ENCODE data around the gene PTPRA. TPM values are rescaled to one million over a fixed set of nuclear protein-coding genes. Genes with fewer than 3 reads are reported as not detected.

PTPRA gene
- total RNA-seq, 1 experiment from 2014 or later, result 45.2 TPM

GRCh38 chr20:2873747-2874041 lies 413 bp downstream of the PTPRA start:
- TF ChIP-seq CTCF (conservative IDR thresholded peaks at IDR 0.05), result no peak
- no CpG with 5 or more reads among the region's 29 CpGs for WGBS (ENCODE audit: extremely low coverage, insufficient read length, low lambda C conversion rate)
- H3K4me1 Mint-ChIP-seq, result peaks cover 29 to 36% of the 10 kb centered on the region in 2 experiments

More at GRCh38 chr20:2873747-2874041, 413 bp downstream of the PTPRA start:
- no peak overlapping the region for H3K56ac ChIP-seq (ENCODE audit: insufficient read length, low read depth, low read length)
- no peak overlapping the region for H3K14ac ChIP-seq (ENCODE audit: insufficient read depth, low read length)
- H2BK15ac ChIP-seq (ENCODE audit: low read depth, low read length), result no peak overlapping the region; the same call in 1 of the 2 replicates
- peaks cover 18% of the 10 kb centered on the region for H3K23me2 ChIP-seq (ENCODE audit: insufficient read length, low read depth, low read length, poor library complexity, severe bottlenecking)
- H3K4ac ChIP-seq (ENCODE audit: low read depth, low read length), result no peak overlapping the region
- H3K4me3 Mint-ChIP-seq, result peak overlapping the region; percentile 90 to 93
- H4K91ac ChIP-seq (ENCODE audit: insufficient read length, low read depth, low read length), result no peak overlapping the region
- H2BK20ac ChIP-seq (ENCODE audit: low read depth, low read length, poor library complexity, severe bottlenecking), result no peak overlapping the region
- H4K5ac ChIP-seq (ENCODE audit: insufficient read length, low read depth, low read length), result no peak overlapping the region
- H3K18ac ChIP-seq (ENCODE audit: insufficient read length, low read depth, low read length), result no peak overlapping the region
- no peak overlapping the region for H2BK12ac ChIP-seq (ENCODE audit: insufficient read length, low read depth, low read length)
- no peak overlapping the region for H2BK5ac ChIP-seq (ENCODE audit: insufficient read length, low read length)
- no peaks in the 10 kb centered on the region for H4K20me1 ChIP-seq (ENCODE audit: control insufficient read depth, insufficient read depth, insufficient read length)
- no peak overlapping the region for H3K27ac ChIP-seq (ENCODE audit: insufficient read length, low read depth, low read length)
- H2BK120ac ChIP-seq (ENCODE audit: low read depth, low read length, poor library complexity, severe bottlenecking), result no peak overlapping the region
- peaks cover 7% of the 10 kb centered on the region for H3K79me1 ChIP-seq (ENCODE audit: insufficient read depth, low read depth, low read length, poor library complexity, severe bottlenecking)
- H3K9me3 ChIP-seq (ENCODE audit: control insufficient read depth, low read depth, low read length), result no peaks in the 10 kb centered on the region
- no peaks in the 10 kb centered on the region for H3K9me3 Mint-ChIP-seq
- 0 out of 2 replicates have a peak, but pooled peaks cover 3% of the 10 kb centered on the region for H3K4me1 ChIP-seq (ENCODE audit: insufficient read depth, low read length)
- peaks cover 2 to 17% (median 12%) of the 10 kb centered on the region in 3 experiments; a peak in 6 of 7 replicates for H3K36me3 Mint-ChIP-seq (ENCODE audit: insufficient read depth in 1 of 3, low read depth in 3 of 3)
- H2AK5ac ChIP-seq (ENCODE audit: insufficient read length, low read length), result no peak overlapping the region
- no peak overlapping the region for H4K8ac ChIP-seq (replicated peaks; ENCODE audit: insufficient read length, low read depth, low read length)
- H3K79me2 ChIP-seq (ENCODE audit: insufficient read depth, low read length), result peaks cover 3% of the 10 kb centered on the region; the same call in 1 of the 2 replicates
- H3K27ac Mint-ChIP-seq, result peak overlapping the region in 2 of 3 experiments; percentile 79 to 89; a peak in 3 of 7 replicates
- peaks cover 2% of the 10 kb centered on the region; the same call in 1 of the 2 replicates for H3K27me3 ChIP-seq (ENCODE audit: insufficient read depth, low read length)
- peak; percentile 67 for DNase-seq
- peak overlapping the region; percentile 76 for H3K4me2 ChIP-seq (ENCODE audit: insufficient read depth, insufficient read length, low read length)
- H3K23ac ChIP-seq (ENCODE audit: insufficient read length, low read depth, low read length), result no peak overlapping the region
- H3K27me3 Mint-ChIP-seq (ENCODE audit: low read depth), result peaks cover 28% of the 10 kb centered on the region
- peak overlapping the region; percentile 34 for H3K9ac ChIP-seq (ENCODE audit: extremely low read depth, insufficient read length, low read length)
- no peak overlapping the region for H2AFZ ChIP-seq (ENCODE audit: low read length)
- no peak overlapping the region for H3T11ph ChIP-seq (ENCODE audit: low read length)
